GM12874 (cell line): ENCODE results near the gene PHLDA3.

Experiments
- CTCF ChIP-seq: IDR thresholded peaks from 2 replicates; pipeline ENCODE4 v1.5.1; 2011; ENCODE audit warnings: low read depth, mild to moderate bottlenecking, control low read depth, low read length, moderate library complexity; ENCODE audit not compliant: insufficient read depth

Gene PHLDA3

GRCh38 chr1:201488830-201489589, 20.0 kb upstream of the PHLDA3 start:
- no peak for TF ChIP-seq CTCF

- TF ChIP-seq CTCF = no peak
Measured at GRCh38 chr1:201487742-201488141, 18.8 kb upstream of the PHLDA3 start.

GRCh38 chr1:201486187-201486586, 17.2 kb upstream of the PHLDA3 start:
- TF ChIP-seq CTCF = no peak

- TF ChIP-seq CTCF = no peak
Measured at GRCh38 chr1:201485184-201485774, 16.3 kb upstream of the PHLDA3 start.

- no peak for TF ChIP-seq CTCF
Measured at GRCh38 chr1:201483373-201483949, 14.5 kb upstream of the PHLDA3 start.

GRCh38 chr1:201482755-201483154, 13.8 kb upstream of the PHLDA3 start:
- TF ChIP-seq CTCF = no peak

- peak; percentile 90 for TF ChIP-seq CTCF
Measured at GRCh38 chr1:201481761-201482493, 12.9 kb upstream of the PHLDA3 start.
